Activated naive CD4-positive, alpha-beta T cell treated with Interleukin-2 at 50 U/mL for 16 hours (primary cell): ENCODE data around the gene WDR70.
A peak's percentile ranks its signal among the peaks of the same experiment; 100 is the strongest.
"Not testable (repeated sequence)": the region's sequence is repeated elsewhere in the genome, so short reads cannot be mapped to it uniquely, and the experiment has no call there.

Experiments
- DNase-seq: peaks from one replicate; pipeline ENCODE4 v3.0.0-alpha.2; 2020

The WDR70 gene

DNA sequence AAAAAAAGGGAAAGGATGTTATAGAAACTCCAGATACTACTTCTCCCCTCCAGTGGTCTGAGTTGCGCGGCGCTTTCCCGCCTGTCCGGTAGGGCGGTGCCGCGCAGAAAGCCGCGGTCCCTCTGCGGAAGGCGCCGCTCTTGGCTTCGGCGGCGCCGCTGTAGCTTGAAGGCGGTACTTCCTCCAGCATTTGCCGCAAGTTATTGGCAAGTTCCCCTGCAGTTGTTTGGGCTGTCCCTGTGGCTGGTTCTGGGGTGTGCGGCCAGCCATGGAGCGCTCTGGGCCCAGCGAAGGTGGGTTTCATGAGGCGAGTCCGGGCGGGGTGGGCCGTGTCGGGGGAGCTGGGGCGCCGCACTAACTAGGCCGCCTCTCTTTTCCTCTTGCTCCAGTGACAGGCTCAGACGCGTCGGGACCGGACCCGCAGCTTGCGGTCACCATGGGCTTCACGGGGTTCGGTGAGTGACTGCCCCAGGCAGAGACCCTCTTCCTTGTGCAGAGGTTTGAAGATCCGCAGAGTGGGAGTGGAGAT is at the start of gene WDR70:
WDR70 (plus strand) TSS at position 219 of the 529 bp plus-strand sequence; CDS start at position 269, 50 bp downstream.
- peak; percentile 85 for DNase-seq

DNA sequence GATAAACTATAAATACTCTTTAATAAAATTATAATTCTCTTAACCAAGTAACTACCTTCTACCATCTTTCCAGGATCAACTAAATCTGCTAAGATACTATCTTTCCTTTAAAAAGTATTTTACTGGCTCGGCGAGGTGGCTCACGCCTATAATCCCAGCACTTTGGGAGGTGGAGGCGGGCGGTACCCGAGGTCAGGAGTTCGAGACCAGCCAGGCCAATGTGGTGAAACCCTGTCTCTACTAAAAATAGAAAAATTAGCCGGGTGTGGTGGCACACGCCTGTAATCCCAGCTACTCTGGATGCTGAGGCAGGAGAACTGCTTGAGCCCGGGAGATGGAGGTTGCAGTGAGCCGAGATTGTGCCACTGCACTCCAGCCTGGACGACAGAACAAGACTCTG is 44.4 kb upstream of the WDR70 start:
- DNase-seq: not testable (repeated sequence)

DNA sequence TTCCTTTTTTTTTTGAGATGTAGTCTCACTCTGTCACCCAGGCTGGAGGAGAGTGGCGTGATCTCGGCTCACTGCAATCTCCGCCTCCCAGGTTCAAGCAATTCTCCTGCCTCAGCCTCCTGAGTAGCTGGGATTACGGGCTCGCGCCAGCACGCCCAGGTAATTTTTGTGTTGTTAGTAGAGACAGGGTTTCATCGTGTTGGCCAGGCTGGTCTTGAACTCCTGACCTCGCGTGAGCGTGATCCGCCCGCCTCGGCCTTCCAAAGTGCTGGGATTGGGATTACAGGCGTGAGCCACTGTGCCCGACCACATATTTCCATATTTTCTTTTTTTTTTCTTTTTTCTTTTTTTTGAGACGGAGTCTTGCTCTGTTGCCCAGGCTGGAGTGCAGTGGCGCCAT is 36.4 kb upstream of the WDR70 start:
- not testable (repeated sequence) for DNase-seq

DNA sequence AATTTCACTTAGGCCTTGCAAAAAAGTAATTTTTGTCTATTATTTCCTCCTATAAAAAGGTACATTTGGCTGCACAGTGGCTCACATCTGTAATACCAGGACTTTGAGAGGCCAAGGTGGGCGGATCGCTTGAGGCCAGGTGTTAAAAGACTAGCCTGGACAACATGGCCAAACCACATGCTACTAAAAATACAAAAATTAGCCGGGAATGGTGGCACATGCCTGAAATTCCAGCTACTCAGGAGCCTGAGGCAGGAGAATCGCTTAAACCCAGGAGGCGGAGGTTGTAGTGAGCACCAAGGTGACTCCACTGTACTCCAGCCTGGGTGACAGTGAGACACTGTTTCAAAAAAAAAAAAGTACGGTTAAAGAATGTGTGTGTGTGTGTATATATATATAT is 24.0 kb upstream of the WDR70 start:
- DNase-seq: no peak

DNA sequence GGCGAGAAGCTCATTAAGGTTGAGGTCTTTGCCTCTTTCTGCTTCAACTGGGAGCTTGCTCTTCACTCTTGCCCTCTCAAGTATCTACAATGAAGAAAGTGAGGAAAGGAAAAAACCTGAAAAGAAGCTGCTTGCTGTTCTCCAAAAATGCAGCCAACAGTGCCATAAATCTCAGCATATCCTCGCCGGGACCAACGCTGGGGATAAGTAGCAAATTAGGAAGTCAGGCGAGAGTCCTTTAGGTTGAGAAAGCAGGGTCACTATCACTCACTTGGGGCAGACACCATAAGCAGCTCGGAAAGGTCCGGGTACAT is 8.6 kb upstream of the WDR70 start:
- DNase-seq: no peak

DNA sequence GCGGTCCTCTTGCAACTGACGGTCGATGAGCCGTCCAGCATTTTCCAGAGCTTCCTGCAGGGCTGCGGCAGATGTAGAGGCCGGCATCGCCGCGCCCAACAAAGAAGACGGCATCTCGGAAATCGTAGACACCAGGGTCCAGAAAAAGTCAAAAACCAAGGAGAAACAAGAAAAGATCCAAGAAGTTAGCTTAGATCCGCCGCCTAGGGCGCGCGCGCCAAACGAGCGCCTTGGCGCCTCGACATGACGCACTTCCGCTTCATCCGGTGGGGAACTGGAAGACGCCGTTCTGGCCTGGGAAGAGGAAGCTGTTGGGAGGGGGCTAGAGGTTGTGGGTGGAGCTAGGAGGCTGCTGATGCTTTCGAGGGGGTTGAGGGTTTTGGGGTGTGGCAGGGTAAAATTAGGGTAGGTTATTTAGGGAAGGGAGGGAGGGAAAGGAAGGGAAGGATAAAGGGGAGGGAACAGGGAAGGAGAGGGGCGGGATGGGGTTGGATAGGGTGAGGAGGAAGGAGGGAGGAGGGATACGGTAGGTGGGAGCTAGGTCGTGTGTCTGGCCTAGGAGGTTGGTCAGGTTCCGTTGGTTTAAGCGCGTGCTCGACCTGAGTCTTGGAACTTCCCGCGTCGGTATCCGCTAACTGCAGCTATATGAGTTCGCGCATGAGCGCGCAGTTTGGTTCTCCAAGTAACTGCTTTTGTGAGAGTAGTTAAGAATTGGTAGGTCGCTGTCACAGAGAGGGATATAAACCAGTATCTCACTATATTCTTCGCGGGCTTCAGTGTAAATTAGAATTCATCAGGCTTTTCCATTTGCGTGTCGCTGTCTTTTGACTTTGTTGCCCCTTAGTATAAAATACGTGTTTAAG is 8.0 kb upstream of the WDR70 start, which contains the start of gene NUP155:
NUP155 (minus strand) TSS at position 243 of the 863 bp plus-strand sequence; CDS start at position 114, 129 bp downstream.
- peak; percentile 91 for DNase-seq

DNA sequence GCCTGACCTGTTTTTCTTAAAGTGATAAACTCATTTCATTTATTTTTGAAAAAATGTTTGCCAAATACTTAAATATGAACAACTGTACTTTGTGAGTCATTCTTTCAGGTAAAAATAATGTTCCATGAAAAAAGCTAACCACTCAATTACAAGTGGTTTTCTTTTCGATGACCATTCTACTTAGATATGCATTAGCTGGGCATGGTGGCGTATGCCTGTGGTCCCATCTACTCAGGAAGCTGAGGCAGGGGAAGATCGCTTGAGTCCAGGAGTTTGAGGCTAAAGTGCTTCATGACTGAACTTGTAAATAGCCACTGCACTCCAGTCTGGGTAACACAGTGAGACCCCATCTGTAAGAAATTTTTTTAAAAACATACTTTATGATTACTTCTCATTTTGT is 4.0 kb upstream of the WDR70 start:
- DNase-seq: no peak

DNA sequence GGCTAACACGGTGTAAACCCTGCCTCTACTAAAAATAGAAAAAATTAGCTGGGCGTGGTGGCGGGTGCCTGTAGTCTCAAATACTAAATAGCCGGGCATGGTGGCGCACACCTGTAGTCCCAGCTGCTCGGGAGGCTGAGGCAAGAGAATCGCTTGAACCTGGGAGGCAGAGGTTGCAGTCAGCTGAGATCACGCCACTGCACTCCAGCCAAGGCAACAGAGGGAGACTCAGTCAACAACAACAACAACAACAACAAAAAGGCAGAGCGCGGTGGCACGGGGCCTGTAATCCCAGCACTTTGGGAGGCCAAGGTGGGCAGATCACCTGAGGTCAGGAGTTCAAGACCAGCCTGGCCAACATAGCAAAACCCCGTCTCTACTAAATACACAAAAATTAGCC is 1.1 kb upstream of the WDR70 start:
- DNase-seq: not testable (repeated sequence)

DNA sequence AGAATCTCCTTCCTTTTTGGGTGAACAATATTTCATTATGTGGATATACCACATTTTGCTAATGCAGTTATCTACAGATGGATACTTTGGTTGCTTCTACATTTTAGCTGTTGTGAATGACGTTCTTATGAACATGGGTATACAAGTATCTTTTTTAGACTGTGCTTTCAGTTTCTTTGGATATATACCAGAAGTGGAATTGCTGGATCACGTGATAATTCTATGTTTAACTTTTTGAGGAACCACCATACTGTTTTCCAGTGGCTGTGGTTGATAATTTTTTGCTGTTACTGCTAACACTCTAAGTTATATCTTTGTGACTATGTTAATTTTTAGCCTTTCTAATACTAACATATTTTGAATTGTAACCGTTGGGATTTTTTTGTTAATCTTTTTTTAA is 12.5 kb downstream of the WDR70 start:
- no peak for DNase-seq

DNA sequence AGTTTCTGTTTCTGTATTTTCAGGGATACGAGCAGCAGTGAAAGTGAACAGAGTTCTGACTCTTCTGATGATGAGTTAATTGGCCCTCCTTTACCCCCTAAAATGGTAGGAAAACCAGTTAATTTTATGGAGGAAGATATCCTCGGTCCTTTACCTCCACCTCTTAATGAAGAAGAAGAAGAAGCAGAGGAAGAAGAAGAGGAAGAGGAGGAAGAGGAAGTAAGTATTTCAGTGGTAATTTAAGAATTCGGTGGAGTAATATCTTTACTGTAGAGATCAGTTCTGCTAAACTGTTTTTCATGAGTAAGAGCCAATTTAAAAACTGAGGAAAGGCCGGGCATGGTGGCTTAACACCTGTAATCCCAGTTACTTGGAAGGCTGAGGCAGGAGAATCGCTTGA is 17.2 kb downstream of the WDR70 start:
- DNase-seq: no peak

DNA sequence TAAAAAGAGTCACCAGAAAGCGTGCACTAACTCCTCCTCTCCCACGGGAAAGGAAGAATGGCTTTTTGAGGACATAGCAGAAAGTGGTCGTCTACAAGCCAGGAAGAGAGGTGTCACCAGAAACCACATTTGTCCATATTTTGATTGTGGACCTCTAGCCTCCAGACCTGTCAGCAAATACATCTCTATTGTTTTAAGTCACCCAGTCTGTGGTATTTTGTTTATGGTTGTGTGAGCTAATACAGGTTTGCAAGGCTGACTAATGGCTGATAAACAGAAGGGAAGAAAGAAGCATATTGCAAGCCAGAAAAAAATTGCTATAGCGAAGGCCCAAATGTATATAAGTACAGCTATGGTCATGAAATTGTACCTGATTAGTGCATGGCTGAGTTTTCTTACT is 21.4 kb downstream of the WDR70 start:
- DNase-seq: no peak

DNA sequence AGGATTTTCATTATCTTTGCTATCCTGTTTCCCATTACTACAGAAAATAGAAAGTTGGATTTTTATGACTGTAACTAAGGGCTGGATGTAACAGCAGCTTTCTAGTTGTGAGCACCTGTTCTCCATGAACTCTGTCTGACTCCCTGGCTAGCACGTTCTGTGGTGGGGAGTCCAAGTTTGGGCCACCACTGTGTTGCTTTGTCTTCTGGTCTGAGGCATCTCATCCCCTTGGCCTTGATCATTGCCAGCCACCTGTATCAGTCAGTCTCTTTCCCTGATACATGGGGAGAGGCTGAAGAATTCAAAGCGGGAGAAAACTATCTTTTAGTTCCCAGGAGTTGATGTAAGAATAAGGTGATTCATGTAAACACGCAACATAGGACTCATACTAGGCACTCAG is 33.4 kb downstream of the WDR70 start:
- DNase-seq: no peak

DNA sequence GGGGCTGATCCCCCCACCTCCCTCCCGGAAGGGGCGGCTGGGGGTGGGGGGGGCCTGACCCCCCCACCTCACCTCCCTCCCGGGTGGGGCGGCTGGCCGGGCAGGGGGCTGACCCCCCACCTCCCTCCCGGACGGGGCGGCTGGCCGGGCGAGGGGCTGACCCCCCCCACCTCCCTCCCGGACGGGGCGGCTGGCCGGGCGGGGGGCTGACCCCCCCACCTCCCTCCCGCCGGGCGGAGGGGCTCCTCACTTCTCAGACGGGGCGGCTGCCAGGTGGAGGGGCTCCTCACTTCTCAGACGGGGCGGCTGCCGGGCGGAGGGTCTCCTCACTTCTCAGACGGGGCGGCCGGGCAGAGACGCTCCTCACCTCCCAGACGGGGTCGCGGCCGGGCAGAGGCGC is 36.3 kb downstream of the WDR70 start:
- not testable (repeated sequence) for DNase-seq

DNA sequence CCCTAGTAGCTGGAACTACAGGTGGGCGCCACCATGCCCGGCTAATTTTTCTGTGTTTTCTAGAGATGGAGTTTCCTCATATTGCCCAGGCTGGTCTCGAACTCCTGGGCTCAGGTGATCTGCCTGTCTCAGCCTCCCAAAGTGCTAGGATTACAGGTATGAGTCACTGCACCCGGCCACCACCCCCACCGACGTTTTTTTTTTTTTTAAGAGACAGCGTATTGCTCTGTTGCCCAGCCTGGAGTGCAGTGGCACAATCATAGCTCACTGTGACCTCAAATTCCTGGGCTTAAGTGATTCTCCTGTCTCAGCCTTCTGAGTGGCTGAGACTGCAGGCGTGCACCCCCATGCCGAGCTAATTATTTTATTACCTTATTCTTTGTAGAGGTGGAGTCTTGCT is 38.2 kb downstream of the WDR70 start:
- DNase-seq: no peak

DNA sequence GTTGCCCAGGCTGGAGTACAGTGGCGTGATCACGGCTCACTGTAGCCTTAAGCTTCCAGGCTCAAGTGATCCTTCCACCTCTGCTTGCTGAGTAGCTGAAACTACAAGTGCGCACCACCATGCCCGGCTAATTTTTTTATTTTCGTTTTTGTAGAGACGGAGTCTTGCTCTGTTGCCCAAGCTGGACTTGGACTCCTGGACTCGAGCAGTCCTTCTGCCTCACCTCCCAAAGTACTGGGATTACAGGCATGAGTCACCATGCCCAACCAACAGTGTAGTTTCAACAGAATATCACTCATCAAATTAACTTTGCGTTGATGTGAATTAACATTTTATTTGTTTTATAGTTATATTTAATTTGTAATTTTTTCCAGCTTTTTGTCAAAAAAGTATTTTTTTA is 45.3 kb downstream of the WDR70 start:
- DNase-seq: no peak

DNA sequence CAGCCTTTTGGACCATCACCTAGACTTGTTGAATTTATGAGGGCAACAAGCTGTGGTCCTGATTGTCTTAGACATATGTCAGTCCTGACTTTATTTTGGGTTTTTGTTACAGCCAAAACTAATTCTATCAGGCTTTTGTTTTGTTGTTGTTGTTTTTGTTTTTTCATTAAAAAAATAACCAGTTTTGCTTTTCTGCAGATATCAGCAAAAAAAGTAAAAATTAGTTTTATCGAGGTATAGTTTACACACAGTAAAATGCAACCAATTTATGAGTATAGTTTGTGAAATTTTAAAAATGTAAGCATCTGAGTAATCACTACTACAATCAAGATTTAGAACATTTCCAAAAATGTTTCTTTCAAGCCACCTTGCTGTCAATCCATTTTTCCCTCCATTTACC is 48.9 kb downstream of the WDR70 start:
- DNase-seq: no peak

DNA sequence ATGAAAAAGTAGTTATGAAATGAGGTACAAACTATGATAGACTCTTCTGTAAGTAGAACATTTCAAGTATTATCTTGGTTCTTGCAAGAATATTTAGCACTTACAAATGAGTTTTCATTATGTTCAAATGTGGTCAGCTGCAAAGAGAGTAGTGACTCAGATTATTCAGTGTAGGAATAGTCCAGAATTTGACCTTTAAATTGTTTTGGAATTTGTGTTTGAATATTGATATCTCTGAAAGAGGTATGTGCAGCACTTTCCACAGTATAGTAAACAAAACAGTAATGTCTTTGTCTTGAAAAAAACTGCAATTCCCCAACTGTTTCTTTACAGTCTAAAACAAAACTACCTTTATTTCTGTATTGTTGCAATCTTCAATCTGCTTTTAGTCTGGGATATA is 56.1 kb downstream of the WDR70 start:
- DNase-seq: no peak

DNA sequence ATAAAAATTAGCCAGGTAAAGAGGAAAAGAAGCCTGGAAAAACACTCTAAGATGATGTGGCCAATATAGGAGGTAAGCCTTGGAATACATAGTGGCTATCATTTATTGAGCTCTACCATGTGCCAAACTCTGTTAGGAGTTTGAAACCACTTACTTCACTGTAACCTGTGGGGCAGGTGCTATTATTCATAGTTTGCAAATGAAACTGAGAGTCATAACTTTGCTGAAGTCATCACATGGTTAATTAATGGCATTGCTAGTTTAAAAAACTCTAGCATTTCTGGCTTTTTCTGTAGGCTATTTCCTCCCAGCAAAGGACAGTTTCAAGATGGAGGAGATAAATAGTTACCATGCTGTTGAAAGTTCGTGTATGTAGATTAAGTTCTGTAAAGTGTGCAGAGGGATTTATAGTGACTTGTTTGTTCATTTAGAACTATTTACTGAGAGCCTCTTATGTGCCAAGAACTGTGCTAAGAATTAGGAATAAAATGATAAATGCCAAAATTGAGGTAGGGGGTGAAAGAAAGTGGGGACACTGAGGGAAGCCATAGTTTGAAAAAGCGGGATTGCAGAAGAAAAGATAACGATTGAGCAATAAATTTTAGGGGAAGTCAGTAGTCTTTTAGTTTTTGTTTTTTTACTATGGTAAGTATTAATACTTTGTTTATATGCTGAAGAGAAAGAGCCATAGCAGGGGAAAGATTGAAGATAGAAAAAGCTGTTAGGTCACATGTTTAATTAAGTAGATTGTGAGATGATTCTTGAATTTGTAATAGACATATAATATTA is 57.2 kb downstream of the WDR70 start:
- DNase-seq: no peak

DNA sequence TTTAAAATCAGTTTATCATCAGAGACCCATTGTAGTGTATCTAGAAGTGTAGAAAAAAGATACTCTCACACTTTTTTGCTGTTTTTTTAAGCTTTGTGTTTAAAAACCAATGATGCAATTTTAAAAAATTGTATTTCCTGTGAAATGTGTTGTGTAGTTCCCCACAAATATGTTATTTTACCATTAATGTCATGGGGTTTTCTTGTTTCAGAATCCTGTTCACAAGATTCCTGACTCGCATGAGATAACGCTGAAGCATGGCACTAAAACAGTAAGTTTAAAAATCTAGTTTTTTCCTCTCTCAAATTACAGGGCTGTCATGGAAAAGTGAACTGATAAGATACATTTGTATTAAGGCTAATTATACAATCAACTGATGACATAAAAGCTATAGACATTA is 58.6 kb downstream of the WDR70 start:
- no peak for DNase-seq

DNA sequence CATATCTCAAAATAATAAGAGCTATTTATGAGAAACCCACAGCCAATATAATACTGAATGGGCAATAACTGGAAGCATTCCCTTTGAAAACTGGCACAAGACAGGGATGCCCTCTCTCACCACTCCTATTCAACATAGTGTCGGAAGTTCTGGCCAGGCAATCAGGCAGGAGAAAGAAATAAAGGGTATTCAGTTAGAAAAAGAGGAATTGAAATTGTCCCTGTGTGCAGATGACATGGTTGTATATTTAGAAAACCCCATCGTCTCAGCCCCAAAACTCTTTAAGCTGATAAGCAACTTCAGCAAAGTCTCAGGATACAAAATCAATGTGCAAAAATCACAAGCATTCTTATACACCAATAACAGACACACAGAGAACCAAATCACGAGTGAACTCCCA is 66.7 kb downstream of the WDR70 start:
- not testable (repeated sequence) for DNase-seq

DNA sequence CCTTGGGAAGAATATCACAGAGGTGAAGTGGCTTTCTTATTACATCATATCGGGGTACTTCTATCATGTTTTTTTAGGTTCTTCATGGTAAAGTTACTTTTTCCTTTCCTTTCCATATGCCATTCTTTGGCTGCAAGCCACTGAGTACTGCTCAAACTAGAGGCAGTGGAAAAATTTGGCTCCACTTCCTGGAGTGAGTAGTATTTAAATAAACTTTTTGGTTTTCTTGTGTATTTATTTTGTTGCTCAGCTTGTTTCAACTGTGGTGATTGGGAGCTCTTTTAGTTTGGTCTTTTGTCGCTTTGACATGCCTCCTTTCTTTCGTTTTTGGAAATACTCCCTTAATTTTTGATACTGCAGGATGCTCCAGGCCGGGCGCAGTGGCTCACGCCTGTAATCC is 69.8 kb downstream of the WDR70 start:
- DNase-seq: no peak

DNA sequence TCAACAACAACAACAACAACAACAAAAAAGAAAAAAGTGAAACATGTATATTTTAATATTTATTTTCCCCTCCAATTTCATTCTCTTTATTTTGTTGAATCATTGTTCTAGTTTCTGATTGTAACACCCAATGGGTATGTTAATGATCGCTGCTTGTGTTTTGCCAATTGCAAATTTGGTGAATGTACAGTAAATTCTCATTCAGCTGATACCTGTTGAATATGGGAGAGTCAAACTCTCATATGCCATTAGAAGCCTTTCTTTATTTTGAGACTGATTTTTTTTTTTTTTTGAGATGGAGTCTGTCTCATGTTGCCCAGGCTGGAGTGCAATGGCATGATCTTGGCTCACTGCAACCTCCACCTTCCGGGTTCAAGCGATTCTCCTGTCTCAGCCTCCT is 72.9 kb downstream of the WDR70 start:
- DNase-seq: not testable (repeated sequence)

DNA sequence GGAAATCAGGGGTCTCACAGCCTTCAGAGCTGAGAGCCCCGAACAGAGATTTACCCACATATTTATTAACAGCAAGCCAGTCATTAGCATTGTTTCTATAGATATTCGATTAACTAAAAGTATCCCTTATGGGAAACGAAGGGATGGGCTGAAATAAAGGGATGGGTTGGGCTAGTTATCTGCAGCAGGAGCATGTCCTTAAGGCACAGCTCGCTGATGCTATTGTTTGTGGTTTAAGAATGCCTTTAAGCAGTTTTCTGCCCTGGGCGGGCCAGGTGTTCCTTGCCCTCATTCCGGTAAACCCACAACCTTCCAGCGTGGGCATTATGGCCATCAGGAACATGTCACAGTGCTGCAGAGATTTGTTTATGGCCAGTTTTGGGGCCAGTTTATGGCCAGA is 74.1 kb downstream of the WDR70 start:
- DNase-seq: not testable (repeated sequence)
